Stimulated activated CD8-positive, alpha-beta memory T cell treated with anti-CD3 and anti-CD28 coated beads, Interleukin-2, amount 100 ng/mL, for 48 hours (primary cell): Measurements from ENCODE around the gene ARID4B.
"Not testable (repeated sequence)": the region's sequence is repeated elsewhere in the genome, so short reads cannot be mapped to it uniquely, and the experiment has no call there.

ENCODE experiments used
- DNase-seq, 2 donors: peaks; one replicate each; pipeline ENCODE4 v3.0.0-alpha.2; 2020; ENCODE audit warnings: low read depth in 2 of 2

The ARID4B gene

DNA sequence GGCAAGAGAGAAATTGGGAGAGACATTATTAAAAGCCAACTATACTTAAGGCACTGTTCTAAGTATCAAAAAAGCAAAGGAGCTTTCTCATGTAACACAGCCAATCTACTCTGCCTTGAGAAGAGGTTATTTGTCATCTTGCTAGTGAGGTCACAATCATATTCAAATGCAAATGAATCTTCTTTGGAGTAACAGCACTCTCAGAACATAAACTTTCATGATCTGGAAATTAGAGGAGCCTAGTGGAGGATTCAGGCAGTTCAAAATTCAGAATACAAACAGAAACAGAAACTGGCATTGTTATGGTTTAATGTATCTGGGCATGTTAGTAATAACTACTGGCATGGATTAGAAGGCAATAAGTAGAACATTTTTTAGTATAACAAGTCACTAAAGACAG lies 57.4 kb downstream of the ARID4B start:
- no peak for DNase-seq

- DNase-seq = not testable (repeated sequence)
Measured at GRCh38 chr1:235269990-235270389, 58.0 kb downstream of the ARID4B start.

DNA sequence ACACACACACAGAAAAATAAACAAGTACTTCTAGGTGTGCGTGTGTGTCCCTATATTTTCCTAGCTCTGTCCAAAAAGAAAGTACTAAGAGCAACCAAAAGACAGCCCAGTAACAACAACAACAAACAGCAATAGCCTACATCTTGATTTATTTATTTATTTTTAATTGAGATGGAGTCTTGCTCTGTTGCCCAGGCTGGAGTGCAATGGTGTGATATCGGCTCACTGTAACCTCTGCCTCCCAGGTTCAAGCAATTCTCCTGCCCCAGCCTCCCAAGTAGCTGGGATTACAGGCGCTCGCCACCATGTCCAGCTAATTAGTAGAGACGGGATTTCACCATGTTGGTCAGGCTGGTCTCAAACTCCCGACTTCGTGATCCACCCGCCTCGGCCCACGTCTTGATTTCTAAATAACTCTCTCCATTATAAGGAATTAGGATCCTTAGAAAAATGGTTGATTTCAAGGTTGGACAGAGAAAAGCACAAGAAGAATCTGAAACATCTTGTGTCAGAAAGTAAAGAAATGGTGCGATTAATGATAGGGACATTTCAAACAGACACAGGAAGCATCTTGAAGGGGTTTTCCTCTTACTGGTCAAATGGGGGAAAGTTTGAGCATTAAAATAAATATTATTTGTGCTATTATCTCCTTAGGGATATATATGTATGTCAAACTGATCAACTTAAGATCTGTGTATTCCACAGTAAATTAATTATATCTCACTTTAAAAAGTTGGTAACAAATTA lies 59.4 kb downstream of the ARID4B start:
- no peak for DNase-seq

DNA sequence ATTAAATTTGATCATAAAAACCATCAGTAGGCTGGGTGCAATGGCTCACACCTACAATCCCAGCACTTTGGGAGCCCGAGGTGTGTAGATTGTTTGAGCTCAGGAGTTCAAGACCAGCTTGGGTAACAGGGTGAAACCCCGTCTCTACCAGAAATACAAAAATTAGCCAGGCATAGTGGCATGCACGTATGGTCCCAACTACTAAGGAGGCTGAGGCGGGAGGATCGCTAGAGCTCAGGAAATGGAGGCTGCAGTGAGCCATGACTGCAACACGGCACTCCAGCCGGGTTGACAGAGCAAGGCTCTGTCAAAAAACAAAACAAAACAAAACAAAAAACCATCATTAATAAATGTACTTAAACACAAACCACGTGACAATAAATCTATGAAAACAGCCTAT lies 61.0 kb downstream of the ARID4B start:
- DNase-seq = no peak

GRCh38 chr1:235266325-235266724 lies 61.7 kb downstream of the ARID4B start:
- no peak for DNase-seq

DNA sequence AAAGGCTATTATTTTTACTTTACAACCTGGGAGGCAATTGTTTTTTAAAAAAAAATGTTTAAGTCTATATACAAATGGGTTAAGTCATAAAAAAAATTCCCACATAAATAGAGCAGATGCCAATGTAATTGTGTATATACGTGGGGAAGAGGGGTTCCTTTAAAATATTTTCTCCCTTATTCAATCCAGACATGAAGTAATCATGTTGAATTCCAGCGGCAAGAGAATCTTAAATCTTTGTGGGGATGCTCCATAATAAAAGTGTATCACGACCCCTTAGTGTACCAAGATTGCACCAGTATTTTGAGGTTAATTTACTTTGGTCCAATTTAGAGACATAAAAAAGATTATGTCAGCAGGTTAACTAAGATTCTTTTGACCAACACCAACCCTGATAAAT lies 62.1 kb downstream of the ARID4B start:
- DNase-seq = no peak

DNA sequence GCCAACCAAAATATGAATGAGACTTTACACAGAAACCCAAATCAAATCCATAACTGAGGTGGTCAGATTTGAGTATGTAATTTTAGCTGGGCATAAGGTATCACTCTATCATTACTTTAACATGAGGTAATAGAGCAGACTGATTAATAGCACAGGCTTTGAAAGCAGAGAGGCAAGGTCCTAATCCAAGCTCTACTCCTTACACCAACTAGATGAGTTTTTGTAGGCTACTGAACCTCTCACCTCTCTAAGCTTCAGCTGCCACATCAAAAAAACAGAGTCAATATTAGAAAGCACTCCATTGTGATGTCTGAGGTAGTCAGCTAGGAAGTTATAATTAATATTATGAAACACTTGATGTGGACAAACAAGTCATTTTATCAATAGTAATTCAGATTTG lies 63.7 kb downstream of the ARID4B start:
- no peak for DNase-seq

- DNase-seq = no peak
Measured at GRCh38 chr1:235262539-235262938, 65.4 kb downstream of the ARID4B start.

DNA sequence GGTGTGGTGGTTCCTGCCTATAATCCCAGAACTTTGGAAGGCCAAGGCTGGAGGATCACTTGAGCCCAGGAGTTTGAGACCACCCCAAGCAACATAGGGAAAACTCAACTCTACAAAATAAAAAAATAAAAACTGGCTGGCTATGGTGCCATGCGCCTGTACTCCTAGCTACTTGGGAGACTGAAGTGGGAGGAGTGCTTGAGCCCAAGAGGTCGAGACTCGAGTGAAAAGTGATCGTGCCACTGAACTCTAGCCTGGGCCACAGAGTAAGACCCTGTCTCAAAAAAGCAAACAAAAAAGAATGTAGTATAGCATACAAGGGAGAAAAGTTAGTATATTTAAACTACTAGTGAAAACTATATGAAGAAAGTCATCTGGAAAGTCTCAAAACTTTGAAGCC lies 66.7 kb downstream of the ARID4B start:
- no peak for DNase-seq

- no peak for DNase-seq
Measured at GRCh38 chr1:235259133-235259778, 68.7 kb downstream of the ARID4B start.

GRCh38 chr1:235258068-235258467 lies 69.9 kb downstream of the ARID4B start:
- DNase-seq = not testable (repeated sequence)

GRCh38 chr1:235254721-235255120 lies 73.3 kb downstream of the ARID4B start:
- DNase-seq = no peak

DNA sequence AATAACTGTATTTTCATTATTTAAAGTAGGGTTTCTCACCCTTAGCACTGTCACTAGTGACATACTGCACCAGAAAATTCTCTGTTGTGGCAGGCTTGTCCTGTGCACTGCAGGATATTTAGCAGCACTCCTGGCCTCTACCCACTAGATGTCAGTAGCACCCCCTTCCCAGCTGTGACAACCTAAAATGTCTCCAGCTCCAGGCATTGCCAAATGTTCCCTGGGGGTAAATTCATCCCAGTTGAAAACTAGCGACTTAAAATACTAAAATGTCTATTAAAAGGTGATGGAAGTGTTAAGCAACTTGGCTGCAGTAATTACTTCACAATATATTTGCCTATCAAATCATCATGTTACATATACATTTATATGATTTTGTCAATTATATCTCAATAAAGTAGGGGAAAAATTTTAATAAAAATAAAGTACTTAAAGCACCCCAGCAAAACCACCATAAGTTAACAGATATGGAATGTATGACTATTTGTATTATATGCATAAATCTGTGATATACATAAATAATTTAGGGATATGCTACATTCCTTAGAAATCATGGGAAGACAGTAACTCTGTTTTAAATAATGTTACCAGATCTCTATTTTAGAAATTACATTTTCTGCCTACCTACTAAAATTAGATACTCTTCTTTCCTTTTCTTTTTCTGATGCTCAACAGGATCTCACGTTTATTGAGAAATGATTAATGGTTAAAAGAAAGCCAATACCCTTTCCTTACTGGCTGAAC lies 74.6 kb downstream of the ARID4B start:
- peak; percentile 14 to 18 for DNase-seq

GRCh38 chr1:235250430-235250829 lies 77.5 kb downstream of the ARID4B start:
- DNase-seq = no peak

- DNase-seq = no peak
Measured at GRCh38 chr1:235246022-235246948, 81.7 kb downstream of the ARID4B start.

DNA sequence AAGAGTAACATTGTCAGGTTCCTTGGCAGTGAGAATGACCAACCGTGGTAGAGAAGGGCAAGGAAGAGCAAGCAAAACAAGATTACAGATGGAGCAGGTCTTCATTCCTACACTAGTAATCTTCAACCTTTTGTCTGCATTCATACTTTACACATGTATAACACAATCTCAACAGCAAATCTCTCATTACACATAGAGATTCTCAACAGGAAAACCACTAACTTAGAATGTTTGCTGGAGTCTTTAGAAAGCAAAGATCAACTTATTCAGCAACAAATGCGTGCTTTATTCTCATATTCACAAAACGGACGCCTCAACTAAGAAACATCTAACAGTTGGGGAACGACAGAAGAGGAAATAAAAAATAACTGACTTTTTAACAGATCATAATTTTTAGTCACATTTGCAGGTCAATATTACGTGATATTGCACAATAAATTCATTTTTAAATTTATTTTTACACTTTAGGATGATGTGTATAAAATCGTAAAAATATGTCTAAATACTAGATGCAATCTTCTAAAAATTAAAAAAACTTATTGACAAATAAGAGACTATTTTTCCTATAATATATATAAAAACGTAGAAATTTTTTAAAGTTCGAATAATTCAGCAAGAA lies 82.9 kb downstream of the ARID4B start:
- no peak for DNase-seq

DNA sequence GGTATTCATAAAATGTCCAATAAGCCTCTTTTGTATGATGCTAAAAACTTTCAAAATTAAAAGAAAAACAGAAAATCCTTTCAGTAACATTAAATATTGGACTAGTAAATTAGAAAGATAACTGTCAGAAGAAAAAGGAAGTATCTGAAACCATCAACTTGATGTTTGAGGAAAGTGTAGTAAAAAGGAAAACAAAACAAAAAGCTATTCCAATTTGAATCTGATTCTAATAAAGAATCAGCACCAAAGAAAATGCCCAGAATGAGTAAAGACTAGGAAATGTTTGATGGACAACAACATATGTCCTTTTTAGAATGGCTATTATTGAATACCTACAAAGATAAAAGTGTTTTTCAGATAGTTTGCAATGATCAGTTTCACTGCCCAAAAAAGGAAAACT lies 87.0 kb downstream of the ARID4B start:
- DNase-seq = no peak

DNA sequence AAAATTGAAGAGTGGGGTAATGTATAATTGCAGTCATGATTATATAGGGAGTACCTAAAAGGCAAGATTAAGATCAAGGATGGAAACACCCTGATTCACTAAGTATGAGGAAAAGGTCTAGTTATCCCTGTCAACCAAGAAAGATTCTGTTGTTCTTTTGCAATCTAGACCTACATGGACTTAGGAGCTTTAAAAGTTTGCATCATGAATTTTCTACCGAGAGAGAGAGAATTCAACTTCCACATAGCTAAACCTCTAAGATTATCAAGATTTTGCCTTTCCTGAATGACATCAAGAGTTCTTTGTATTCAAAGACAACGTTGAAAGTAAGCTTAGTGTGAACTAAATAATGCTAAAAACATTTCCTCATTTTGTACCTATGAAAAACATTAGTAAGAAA lies 88.1 kb downstream of the ARID4B start:
- no peak for DNase-seq

DNA sequence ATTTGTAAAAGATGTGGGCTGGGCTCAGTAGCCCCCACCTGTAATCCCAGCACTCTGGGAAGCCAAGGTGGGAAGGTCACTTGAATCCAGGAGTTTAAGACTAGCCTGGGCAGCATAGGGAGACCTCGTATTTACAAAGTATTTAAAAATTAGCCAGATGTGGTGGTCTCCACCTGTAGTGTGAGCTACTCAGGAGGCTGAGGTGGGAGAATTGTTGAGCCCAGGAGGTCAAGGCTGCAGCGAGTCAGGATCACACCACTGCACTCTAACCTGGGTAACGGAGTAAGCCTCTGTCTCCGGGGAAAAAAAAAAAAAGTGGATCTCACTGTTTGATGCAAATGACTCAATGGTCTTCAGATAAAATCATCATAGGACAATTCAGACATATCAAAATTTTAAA lies 89.4 kb downstream of the ARID4B start:
- DNase-seq = no peak

DNA sequence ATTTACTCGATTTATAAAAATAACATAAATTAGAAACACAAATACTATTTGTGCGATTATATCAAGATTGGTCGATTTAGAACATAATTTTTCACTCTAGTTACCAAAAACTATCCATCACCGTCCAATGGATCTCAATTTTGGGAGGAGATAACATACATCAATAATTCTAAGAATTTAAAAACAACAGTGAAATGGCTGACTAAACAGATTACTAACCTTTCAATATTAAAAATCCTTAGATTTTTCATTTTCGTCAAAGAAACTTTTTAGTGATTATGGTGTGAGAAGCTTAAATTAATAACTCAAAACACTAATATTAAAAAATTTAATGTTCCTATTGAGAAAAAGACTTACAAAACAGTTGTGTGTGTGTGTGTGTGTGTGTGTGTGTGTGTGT lies 91.9 kb downstream of the ARID4B start:
- DNase-seq = no peak

- DNase-seq = no peak
Measured at GRCh38 chr1:235229868-235230267, 98.1 kb downstream of the ARID4B start.
